ENCODE measurements around the gene SLC15A1.

SLC15A1 gene

DNA sequence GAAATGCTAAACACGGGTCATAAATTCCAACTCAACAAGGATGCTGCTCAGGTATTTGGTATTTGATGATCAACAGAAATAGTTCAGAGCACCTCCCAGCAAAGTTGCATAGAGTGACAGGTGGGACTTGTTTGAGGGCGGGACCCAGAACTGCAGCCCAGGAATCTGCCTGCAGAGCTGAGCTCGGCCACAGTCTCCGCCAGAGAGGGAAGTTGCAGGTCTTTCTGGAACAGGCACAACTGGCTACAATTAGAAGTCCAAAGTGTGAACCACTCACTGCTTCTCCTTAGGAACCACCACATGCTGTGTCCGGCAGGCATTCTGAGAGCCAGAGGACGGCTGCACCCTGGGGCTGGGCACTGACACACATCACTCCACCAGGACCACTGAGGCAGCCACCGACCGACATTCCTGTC, 1.1 kb downstream of the SLC15A1 start:
- no peak for DNase-seq (ENCODE audit: low read depth in 2 of 2)

DNA sequence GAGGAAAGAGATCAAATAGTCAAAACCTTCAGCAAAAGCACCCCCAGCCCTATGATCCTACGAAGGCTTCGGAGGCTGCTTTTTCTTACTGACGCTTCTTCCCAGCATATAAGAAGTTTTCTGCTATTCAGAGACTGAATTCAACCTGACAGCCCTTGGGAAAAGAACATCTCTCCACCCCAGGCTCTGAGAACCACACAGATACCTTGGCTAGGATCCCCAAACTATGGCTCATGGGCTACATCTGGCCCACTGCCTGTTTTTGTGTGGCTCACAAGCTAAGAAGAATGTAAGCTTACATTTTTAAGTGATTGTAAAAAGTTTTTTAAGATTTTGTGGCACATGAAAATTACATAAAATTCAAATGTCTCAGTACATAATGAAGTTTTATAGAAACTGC, 3.0 kb downstream of the SLC15A1 start:
- no peak for DNase-seq (ENCODE audit: low read depth in 2 of 2)

DNA sequence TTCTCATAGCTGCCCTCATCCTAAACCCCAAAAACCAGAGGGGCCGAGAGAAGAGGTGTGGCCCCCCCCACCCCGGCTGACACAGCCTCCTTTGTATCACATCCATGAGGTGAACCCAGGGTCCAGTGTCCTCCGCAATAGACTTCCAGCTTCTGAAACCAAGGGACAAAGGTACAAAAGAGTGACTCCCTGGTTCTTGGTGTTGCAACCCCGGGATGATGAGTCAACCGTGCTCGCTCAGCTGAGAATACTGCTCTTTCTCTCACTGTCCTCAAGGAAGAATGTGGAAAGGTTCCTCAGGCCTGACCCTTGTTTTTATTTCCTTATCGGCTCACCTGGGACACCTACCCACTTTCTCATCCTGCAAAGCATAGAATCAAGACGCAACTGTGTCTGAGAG, 5.5 kb downstream of the SLC15A1 start:
- DNase-seq (ENCODE audit: low read depth in 2 of 2) = no peak

DNA sequence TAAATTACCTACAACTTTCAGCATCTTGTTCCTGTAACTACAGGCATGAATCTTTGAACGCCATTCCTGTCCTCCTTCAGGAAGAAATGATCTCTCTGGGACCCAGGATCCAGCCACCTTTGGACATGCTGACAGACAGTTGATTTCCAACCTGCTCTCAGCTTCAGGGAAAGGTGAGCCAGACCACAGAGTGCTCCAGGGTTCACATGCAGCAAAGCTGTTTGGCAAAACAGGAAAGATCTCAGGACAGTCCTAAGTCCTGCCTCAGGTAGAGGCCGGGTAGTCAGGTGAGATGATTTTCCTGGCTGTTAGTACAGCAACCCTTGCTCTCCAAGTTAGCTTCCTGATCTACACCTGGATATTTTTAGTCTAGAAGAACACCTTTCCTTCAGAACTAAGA, 9.1 kb downstream of the SLC15A1 start:
- DNase-seq (ENCODE audit: low read depth in 2 of 2) = no peak

DNA sequence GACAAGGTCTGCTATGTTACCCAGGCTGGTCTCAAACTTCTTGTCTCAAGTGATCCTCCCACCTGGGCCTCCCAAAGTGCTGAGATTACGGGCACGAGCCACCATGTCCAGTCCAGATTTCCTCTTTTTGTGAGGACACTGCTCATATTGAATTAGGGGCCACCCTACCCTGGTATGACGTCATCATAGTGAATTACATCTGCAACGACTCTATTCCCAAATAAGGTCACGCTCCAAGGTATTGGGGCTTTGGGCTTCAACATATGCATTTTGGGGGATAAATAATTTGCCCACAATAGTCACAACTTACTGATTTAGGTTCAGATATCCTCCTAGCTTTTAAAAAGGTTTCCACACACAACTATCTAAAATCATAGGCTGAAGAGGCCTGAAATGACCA, 9.5 kb downstream of the SLC15A1 start:
- DNase-seq (ENCODE audit: low read depth in 2 of 2) = no peak

DNA sequence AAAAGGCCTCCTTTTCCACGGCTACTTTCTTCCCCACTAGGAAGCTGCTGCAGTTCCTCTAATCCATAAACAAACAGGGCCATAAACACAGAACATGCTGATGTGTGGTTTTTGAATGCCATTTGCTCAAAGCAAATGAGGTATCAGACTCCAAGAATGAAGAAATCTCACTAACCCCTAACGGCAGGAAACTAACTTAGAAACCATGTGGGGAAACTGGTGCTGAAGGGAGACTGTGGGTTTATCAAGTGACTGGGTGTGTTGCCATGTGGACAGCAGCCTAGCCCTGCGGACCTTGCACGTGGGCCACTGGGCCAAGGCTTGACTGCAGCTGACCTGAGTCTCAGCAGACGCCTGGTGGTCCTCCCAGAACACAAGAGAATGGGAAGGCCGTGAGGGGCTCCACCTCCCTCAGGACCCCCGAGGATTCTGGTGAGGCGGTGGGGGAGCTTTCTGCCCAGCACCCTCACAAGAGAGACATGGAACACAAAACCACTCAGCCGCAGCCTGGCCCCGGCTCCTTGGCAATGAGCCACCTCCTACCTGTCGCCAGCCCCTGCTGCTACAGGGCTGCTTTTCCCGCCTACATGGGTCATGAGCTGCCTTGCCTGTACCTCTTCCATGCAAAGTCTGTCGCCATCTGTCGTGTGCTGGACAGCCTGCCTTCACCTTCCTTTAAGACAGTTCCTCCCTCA, 10.6 kb downstream of the SLC15A1 start:
- DNase-seq (ENCODE audit: low read depth in 2 of 2) = no peak

DNA sequence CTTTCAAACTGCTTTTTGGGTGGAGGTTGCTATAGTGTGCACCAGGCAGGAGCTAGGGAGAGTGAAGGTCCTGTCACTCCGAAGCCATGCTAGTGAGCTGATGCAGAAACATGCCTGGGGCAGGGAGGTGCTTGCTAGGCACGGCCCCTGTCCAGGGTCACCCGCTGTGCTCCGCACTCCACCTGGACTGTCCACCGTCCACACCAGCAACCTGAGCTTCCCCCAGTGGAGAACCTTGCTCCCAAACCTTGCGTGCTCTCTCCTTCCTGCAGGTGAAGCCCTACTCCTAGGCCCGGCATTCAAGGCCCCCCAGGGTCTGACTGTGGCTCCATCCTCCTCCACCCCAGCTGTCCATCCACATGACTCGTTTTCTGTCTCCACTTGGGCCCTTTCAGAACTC, 12.3 kb downstream of the SLC15A1 start:
- no peak for DNase-seq (ENCODE audit: low read depth in 2 of 2)

DNA sequence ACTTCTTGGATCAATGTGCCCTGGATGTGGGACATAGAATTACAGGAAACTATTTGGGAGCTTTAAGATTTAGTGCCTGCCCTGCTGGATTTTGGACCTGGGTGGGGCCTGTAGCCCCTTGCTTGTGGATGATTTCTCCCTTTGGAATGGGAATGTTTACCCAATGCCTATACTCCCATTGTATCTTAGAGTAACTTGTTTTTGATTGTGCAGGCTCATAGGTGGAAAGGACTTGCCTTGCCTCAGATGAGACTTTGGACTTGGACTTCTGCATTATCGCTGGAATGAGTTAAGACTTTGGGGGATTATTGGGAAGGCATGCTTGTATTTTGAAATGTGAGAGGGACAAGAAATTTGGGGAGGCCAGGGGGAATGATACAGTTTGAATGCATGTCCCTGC, 13.5 kb downstream of the SLC15A1 start:
- DNase-seq (ENCODE audit: low read depth in 2 of 2) = no peak

DNA sequence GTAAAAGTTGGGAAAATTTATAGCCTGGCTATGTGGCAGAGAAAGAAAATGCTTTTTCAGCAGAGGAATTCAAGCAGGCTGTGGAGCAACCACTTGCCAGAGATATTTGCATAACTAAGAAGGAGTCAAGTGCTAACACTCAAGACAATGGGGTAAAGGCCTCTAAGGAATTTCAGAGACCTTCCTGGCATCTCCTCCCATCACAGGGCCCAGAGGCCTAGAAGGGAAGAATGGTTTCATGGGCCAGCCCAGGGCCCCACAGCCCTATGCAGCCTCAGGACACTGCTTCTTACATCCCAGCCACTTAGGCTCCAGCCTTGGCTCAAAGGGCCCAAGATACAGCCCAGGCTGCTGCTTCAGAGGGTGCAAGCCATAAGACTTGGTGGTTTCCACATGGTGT, 14.3 kb downstream of the SLC15A1 start:
- no peak for DNase-seq (ENCODE audit: low read depth in 2 of 2)

DNA sequence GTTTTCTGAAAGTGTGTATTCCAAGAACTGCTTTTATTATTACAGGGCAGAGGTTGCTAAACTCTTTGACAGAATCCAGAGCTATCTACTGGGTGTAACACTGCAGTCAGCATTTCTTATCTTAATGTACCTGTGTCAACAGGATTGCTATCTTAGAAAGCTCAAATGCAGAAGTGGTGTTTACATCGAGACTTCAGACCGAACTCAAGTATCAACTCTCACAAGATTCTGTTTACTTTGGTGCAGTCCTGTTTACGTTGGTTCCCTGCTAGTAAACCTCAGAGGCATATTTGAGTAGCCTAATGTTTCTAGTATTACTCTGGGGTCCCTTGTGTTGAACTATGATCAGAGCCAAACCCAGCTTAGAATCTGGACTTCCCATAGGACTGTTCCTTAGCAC, 20.5 kb downstream of the SLC15A1 start:
- no peak for DNase-seq (ENCODE audit: low read depth in 2 of 2)

DNA sequence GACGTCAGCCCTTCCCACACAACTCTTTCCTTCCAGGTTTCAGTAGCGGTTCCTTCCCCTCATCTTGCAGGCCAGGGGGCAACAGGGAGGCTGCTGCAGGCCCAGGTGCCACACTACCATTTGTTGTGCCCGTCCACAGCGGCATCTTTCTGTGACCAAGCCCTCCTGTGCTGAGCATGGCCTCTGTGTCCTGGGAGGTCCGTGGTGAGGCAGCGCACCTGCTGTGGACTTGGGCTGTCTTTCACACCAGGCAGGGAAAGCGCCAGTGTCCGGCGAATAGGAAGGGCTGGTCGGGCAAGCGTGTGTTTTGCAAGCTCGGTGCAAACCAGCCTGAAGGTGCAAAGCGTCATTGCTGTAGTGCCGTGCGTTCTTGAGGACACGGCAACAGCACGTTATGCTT, 21.4 kb downstream of the SLC15A1 start:
- no peak for DNase-seq (ENCODE audit: low read depth in 2 of 2)

DNA sequence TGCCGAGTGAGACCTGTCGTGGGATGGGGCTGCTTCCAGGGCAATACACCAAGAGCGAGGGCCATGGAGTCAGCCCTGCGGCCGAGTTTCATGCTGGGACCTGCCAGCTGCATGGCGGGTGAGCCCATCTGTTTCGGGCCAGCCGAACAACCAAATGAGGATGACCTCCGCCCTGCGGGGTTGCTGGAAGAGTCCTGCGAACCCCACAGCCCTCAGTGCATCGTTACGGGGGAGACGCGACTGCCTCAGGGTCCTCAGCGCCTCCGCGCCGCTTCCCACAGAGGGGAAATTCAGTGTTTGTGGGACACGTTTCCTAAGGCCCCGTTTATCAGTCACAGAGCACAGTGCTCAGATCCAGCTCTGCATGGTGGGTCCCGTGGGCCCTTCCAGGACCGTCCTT, 22.0 kb downstream of the SLC15A1 start:
- DNase-seq (ENCODE audit: low read depth in 2 of 2) = no peak

DNA sequence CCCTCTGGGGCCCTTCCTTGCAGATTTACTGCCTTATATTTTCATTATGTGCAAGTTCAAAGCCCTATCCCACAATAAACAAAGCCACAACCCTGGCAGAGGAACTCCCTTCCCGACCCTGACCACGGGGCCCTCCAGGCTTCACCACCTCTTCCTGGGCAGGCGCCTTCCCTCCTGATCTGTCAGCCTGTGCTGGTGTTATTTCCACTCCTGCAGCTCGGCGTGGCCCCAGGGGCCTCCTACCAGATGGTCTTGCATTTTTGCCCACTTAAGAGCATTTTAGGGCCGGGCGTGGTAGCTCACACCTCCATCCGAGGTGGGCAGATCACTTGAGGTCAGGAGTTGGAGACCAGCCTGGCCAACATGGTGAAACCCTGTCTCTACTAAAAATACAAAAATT, 22.8 kb downstream of the SLC15A1 start:
- DNase-seq (ENCODE audit: low read depth in 2 of 2) = no peak

DNA sequence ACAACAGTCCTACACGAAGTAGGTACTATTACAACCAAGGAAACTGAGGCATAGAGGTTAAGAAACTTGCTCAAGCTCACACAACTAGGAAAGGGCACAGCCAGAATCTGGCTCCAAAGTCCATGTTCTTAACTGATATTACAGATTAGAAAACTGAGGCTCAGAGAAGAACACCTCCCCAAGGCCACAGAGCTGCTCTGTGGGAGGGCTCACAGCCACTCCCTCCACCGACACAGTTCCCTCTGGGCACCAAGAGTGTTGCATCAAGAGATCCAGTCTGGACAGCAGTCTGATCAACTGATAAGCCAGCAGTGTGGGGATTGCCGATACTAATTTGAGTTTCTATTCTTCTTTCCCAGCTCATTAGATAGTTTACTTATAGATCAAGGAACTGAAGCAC, 29.5 kb downstream of the SLC15A1 start:
- DNase-seq (ENCODE audit: low read depth in 2 of 2) = no peak

DNA sequence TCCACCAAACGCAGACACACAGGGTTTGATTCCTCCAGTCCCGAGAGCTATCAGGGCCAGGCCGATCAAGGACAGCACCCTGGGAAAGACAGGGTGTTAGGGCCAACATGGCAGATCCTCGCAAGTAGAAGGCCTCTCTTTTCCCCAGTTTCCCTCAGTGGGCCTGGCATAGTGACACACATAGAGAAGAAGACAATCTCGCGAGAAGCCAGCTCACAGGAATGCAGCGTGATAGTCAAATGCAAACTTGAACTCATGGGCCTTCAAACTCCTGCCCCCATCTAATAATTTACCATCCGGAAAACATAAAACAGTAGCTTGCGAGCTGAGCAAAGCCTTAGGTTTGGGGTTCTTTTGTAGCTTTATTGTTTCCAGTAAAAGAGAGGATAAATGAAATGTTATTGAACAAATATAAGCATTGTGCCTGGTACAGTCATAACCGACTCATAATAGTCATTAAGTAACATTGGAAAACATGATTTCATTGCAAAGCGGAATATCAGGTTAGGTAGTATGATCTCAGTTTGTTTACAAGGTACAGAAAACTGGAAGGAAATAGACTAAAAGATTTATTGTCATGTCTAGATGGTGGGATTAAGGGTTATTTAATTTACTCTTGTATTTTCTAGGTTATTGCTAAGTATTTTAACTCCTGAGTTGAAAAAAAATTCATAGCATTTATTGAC, 30.5 kb downstream of the SLC15A1 start:
- no peak for DNase-seq (ENCODE audit: low read depth in 2 of 2)

DNA sequence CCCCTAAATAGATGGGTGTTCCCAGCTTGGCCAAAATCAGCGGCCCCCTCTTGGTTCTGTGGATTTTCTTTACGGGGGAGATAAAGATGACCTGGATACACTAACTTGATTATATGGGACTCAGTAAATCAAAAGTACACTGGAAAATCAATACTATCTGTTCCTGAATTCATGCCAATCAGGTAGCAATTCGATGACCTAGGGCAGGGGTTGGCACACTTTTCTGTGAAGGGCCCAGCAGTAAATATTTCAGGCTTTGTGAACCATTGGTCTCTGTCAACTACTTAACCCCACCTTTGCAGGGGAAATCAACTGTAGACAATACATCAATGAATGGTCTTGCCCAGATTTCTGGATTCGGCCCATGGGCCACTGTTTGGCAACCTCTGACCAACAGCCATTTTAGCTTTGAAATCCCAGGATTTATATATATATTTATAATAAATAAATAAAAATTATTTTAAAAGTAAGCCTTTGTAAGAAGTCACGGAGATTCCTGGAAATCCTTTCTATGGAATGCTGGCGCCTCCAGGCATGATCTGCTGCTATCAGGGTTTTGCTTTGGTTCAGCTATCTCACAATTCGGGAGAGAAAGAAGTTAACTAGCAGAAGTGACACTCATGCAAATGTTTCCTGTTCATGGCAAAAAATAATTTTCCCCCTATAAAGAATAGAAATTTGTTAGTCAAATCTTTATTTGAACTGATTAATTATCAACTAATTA, 32.8 kb downstream of the SLC15A1 start:
- DNase-seq (ENCODE audit: low read depth in 2 of 2) = no peak

DNA sequence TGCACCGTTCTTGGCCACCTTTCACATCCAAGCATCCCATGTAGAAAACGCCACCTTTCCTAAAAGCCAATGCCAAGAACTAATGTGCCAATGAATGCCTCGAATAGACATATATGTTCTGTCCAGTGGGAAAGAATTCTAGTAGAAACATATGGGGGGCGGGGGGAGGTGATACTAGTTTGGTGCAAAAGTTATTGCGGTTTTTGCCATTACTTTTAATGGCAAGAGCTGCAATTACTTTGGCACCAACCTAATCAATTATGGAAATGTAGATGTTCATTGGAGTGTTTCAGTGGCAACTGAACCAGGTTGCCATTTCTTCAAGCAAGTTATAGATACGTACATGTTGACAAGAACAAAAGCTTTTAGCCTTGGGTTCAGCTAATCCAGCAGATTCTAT, 34.6 kb downstream of the SLC15A1 start:
- no peak for DNase-seq (ENCODE audit: low read depth in 2 of 2)

DNA sequence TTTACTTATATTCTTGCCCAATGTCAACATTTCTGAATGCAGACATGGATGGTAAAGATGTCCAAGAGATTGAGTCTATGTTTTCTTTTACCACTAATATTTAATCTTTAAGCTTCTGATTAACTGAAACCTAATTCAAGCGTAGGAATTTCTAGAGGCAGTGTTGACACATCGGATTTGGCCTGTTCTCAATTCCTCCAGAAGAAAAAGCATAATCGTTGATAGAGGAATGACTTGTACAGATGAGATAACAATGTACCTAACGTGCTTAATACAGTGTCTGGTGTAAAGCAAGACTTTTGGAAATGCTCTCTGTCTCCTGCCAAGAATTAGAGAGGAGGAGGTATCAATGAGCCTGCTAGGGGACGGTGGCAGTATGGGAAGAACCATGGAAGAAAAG, 35.2 kb downstream of the SLC15A1 start:
- DNase-seq (ENCODE audit: low read depth in 2 of 2) = no peak

DNA sequence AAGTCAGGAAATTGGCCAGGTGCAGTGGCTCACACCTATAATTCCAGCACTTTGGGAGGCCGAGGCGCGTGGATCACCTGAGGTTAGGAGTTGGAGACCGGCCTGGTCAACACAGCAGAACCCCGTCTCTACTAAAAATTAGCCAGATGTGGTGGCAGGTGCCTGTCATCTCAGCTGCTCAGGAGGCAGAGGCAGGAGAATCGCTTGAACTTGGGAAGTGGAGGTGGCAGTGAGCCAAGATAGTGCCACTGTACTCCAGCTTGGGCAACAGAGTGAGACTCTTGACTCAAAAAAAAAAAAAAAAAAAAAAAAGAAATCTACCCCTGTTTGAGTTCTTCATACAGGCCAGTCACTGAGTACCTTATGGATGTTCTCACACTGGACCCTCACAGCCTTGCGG, 42.0 kb downstream of the SLC15A1 start:
- DNase-seq (ENCODE audit: low read depth in 2 of 2) = no peak

DNA sequence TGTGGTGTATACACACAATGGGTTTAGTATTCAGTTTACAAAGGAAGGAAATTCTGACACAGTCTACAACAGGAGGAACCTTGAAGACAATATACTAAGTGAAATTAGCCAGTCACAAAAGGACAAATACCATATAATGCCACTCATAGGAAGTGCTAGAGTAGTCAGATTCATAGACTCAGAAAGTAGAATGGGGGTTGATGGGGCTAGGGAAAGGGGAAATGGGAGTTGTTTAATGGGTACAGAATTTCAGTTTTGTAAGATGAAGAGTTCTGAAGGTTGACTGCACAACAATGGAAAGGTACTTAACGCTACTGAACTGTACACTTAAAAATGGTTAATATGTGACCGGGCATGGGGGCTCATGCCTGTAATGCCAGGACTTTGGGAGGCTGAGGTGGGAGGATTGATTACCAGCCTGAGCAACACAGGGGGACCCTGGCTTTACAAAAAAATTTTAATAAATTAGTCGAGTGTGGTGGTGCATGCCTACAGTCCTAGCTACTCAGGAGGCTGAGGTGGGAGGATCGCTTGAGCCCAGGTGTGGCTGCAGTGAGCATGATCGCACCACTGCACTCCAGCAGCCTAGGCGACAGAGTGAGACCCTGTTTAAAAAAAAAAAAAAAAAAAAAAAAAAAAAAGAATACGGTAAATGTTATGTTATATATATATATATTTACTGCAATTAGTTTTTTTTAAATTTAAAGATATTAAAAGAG, 45.0 kb downstream of the SLC15A1 start:
- no peak for DNase-seq (ENCODE audit: low read depth in 2 of 2)

DNA sequence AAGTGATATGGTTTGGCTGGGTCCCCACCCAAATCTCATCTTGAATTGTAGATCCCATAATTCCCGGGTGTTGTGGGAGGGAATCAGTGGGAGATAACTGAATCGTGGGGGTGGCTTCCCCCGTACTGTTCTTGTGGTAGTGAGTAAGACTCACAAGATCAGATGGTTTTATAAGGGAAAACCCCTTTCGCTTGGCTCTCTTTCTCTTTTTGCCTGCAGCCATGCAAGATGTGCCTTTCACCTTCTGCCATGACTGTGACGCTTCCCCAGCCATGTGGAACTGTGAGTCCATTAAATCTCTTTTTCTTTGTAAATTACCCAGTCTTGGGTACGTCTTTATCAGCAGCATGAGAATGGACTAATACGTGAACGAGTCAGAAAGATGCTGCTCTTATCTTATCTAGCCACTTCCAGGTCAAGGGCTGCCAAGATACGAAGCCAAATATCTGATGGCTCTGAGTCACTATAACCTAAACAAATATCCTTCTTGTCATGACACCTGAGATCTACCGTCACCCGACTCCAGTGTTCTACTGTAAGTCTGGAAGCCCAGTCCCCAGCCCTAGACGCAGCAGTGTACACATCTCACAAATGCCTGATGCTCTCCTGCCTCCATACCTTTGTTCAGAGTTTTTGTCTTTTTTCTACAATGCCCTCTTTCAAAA, 45.9 kb downstream of the SLC15A1 start:
- DNase-seq (ENCODE audit: low read depth in 2 of 2) = no peak

DNA sequence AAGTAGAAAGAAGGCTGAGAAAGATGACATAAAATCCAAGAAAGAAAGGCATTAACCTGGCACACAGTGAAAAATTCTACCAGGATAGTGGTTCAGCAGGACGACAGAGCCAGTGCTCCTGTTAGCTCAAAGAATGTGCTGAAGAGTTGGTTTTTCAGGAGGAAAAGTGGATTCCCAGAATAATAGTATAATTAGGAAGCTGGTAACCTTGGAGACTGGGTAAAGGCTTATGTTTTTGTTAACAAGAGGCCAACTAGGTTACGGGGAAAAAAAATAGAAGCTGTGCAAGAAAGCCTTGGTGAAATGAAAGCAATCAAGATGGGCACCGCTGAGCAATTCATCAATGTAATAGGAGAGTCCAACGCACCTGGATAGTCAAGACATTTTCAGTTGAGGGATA, 54.7 kb downstream of the SLC15A1 start:
- no peak for DNase-seq (ENCODE audit: low read depth in 2 of 2)
